GM18502 (cell line): ENCODE data around the gene APBB2.

ENCODE experiments used
- ATAC-seq: cut with Tn5 transposase; IDR thresholded peaks from one replicate; pipeline ENCODE4 v1.9.1; 2021; ENCODE audit warnings: mild to moderate bottlenecking; ENCODE audit not compliant: unreplicated experiment, poor library complexity

Gene APBB2

DNA sequence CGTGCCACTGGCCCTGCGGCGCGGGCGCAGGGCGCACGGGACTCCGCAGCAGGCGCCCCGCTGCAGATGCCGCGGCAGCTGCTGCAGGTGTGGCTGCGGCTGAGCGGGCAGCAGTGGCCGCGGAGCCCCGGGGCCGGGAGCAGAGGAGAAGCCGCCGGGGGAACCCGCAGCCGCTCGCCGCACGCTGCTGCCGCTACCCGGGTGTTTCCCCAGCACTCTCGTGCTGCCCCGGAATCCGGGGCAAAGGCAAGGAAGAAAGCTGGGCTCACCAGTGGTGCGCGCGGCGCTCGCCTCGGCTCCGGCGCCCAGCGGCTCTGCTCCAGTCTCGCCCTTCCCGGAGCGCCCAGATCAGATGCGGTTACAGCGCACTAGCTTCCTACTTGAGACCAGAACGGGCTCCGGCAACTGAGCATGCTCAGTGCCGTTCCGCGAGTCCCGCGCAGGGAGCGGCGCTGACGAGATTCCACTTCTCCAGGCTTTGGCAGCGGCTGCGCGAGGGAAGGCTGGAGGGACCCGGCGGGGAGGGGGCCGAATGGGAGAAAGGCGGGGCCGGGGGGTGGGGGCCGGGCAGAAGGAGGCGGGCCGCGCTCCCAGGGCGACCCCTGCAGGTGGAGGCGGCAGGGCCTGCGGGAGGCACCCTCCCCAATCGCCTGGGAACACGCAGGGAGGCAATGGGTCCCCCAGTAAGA lies at the start of gene APBB2:
APBB2 (minus strand) TSS at position 407 of the 689 bp plus-strand sequence. CDS start 181,288 bp downstream, outside the sequence.
- peak; percentile 61 for ATAC-seq

DNA sequence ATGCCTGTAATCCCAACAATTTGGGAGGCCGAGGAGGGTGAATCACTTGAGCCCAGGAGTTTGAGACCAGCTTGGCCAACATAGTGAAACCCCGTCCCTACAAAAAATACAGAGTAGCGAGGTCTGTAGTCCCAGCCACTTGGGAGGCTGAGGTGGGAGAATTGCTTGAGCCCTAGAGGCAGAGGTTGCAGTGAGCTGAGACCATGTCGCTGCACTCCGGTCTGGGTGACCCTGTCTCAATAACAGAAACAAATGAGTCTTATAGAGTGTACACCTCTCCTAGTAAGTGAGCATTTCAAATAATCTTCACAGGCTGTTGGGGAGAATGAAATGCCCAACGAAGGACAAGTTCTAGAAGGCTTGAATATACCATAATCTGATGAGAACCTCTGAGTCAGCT lies 47.9 kb upstream of the APBB2 start:
- ATAC-seq: no peak

- no peak for ATAC-seq
These were observed 45.9 kb upstream of the APBB2 start for GRCh38 chr4:41260116-41260733.

GRCh38 chr4:41258783-41259182 lies 44.4 kb upstream of the APBB2 start:
- ATAC-seq: no peak

DNA sequence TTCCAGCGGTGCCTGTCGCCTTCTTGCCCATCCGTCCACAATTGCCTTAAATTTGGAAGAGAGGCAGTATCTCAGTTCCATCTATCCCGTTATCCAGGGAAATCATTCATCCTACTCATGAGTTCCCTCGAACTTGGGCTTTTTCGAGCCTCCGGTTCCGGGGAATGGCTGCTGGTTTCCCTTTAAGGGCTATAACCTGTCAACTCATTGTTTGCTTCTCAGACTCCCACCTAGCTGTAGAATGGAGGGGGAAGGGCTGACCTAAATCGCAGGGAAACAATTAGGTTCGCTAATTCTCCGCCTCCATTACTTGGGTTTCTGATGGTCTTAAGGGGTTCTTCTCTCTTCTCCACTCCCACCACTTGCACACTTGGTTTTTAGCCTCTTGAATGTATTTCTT lies 43.6 kb upstream of the APBB2 start:
- ATAC-seq: no peak

DNA sequence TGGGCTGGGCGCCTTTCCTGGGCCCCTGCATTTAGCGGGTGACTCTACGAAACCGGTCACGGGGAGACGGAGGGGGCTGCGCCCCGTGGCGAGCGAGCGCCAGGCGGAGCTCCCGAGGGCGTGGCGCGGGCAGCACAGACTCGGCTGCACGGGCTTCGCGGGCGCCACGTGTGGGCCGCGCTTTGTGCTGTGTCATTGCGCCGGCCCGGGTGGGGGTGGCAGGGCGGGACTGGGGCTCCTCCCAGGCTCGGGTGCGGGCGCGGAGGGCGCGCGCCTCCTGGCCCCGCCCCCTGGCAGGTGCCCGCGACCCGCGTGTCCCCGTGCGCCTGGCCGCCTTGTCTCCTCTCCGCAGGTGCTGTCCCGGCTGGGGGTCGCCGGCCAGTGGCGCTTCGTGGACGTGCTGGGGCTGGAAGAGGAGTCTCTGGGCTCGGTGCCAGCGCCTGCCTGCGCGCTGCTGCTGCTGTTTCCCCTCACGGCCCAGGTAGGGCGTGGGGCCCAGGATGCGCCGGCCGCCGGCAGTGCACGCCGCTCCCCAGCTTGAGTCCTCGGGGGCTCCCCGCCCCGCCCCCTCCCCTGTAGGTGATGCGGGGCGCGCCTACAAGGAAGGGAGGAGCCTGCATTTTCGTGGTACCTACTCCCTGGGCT lies 43.0 kb upstream of the APBB2 start:
- ATAC-seq: peak; percentile 76

DNA sequence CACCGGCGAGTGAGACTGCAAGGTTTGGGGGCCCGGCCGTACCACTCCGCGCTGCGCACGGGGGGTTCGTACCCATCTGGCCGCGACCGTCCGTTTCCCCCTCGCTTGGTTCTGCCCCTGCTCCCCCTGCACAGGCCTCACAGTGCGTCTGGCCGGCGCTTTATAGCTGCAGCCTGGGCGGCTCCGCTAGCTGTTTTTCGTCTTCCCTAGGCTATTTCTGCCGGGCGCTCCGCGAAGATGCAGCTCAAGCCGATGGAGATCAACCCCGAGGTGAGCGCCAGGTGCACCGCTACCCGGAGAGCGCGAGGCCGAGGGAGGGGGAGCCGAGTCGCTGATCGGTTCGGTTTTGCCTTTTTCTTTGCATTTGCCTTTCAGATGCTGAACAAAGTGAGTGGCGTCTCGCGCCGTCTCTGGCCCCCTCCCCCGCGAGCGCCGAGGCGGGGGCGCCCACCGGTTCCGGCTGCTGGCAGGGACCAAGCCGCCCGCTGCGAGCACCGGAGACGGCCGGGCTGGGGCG lies 42.5 kb upstream of the APBB2 start, which contains the start of gene UCHL1:
UCHL1 (plus strand) TSS at position 189 of the 517 bp plus-strand sequence; CDS start at position 238, 49 bp downstream.
- ATAC-seq: peak; percentile 68

- ATAC-seq: no peak
These were observed 41.9 kb upstream of the APBB2 start for GRCh38 chr4:41256131-41256739.

DNA sequence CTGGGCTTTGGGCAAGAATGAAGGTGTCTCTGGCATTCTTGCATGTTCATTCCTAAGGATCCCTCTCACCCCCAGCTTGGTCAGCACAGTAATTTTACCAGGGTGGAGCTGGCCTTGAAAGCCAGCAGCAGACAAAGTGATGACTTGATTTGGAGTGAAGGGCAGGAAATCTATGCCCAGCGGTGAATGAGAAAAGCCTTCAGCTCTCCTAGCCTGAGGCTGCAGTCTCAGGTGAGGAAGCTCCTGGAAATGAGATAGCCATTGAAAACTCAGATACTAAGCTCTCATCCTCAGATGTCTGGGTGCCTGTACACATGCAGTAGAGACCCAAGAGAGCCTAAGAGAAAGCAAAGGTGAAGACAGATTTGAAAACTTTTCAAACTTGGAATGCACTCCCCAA lies 31.6 kb upstream of the APBB2 start:
- ATAC-seq: no peak

DNA sequence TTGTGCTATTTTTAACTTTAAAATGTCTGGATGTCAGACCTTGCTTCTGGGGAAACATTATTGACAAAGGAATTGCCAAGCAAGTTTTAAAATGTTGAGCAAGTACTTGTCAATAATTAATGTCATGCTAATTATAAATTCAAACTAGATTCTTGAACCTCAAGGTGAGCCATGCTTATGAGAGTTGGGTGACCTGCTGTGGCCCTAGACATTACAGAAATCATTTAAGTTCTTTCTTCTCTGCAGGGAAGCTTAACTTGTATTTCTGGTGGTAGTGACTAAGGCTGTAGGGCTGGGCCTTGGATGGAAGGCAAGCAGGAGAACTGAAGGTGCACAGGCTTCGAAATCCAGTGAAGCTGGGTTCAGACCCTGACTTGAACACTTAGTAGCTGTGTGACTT lies 27.6 kb upstream of the APBB2 start:
- no peak for ATAC-seq

DNA sequence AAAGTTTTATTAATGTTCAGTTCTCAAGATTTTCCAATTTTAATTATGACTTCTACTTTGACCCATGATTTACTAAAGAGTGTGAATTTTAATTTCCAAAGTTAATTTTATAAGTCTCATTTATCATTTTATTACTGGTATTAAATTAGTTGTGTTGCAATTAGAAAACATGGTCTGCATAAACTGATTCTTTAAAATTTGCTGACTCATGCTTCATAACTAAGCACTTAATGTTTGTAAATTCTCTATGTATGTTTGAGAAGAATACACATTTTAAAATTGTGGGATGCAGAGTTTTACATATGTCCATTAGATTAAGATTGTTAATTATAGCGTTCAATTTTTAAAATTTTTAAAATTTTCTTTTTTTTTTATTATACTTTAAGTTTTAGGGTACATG lies 22.2 kb upstream of the APBB2 start:
- ATAC-seq: no peak

DNA sequence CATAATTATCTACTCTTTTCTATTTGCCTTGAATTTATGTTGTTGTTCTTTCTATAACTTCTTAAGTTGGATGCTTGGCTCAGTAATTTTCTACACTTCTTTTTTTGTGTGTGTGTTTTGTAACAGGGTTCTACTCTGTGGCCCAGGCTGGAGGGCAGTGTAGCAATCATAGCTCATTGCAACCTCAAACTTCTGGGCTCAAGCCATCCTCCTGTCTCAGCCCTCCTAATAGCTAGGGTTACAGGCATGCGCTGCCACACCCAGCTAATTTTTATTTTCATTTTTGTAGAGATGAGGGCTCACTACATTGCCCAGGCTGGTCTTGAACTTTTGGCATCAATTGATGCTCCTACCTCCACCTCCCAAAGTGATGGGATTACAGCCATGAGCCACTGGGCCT lies 21.7 kb upstream of the APBB2 start:
- ATAC-seq: no peak

DNA sequence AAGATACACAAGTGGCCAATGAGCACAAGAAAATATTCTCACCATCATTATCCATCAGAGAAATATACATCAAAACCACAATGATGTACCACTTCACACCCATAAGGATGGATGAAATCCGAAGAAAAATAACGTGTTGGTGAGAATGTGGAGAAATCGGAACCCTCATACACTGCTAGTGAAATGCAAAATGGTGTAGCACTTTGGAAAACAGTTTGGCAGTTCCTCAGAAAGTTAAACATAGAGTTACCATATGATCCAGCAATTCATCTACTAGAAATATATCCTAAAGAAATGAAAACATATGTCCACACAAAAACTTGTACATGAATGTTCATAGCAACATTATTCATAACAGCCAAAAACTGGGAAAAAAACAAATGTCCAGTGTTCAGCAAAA lies 18.5 kb upstream of the APBB2 start:
- ATAC-seq: no peak

DNA sequence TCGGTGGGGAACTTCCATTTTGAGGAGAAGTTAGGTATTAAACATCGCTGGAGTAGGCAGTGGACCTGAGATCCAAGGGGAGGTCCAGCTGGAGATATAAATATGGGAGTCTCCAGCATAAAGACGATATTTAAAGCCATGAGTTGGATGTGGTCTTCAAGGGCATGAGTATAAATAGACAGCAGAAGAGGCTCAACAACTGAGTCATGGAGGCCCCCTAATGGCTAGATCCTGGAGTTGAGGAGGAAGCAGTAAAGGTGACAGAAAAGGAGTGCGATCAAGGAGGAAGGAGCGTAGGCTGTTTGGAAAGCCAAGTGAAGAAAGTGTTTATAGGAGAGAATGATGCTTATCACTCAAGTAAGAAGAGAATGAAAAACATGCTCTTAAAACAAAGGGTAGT lies 18.1 kb upstream of the APBB2 start:
- ATAC-seq: no peak

GRCh38 chr4:41227902-41228301 lies 13.6 kb upstream of the APBB2 start:
- no peak for ATAC-seq

DNA sequence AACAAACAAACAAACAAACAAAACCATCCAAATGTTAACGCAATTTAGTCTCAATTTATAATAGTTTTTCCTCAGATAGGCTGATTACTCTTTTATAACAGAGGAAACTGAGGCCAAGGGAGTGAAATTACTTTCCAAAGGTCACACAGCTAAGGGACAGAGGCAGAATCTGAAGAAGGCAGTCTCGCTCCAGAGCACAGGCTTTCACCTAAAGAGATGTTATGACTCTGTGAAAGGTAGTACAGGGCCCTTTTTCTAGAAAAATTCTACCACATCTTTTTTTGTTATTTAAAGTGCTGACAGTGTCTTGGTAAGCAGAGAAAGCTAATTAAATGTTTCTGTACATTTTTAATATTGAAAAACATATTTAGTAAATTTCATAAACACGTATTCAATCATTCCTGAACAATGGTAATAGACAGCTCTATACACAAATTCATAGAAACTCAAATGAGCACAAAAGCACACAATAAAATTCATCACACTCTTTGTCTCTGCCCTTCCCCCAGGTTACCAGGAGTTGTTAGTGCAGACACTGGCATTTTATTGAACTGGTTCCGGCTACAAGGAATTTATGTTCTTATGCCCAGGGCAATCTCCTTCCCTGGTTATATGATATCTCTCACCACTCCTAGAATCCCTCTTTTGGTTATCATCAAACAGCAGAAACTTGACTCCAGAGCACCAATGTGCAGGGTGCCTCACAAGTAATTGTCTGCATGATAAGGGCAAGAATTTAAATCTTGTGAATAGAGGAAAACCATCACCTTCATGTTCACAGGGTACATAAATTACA lies 7.7 kb upstream of the APBB2 start:
- no peak for ATAC-seq

GRCh38 chr4:41219421-41219950 lies 5.1 kb upstream of the APBB2 start:
- ATAC-seq: no peak

GRCh38 chr4:41218703-41219102 lies 4.4 kb upstream of the APBB2 start:
- no peak for ATAC-seq

DNA sequence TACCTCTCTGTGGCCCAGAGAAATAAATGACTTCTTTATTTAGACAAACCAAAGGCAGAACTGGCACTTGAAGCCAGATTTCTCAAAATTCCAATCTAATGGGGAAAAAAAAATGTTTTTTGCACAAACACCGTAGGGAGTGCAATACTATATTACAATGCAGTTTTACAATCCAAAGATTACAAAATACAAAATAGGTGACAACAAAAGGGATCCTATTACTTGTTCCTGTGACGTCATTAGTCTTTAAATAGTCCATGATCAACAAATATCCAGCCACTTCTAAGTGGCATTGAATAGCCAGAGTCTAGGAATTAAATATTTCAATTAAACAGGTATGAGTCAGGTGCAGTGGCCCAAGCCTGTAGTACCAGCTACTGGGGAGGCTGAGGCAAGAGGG lies 3.0 kb upstream of the APBB2 start:
- no peak for ATAC-seq

GRCh38 chr4:41217020-41217333 lies 2.6 kb upstream of the APBB2 start:
- ATAC-seq: no peak
